GM06990 (cell line): Measurements from ENCODE around the gene CRK.

Experiments used
- DNase-seq: peaks from one replicate; pipeline ENCODE4 v3.0.0-alpha.2; 2011; ENCODE audit not compliant: insufficient read length; ENCODE audit errors: extremely low read depth
- H3K27me3 ChIP-seq: replicated peaks from 2 replicates; pipeline ENCODE4 v1.6.0; 2011; ENCODE audit warnings: low read length; ENCODE audit not compliant: control insufficient read depth, insufficient read depth
- H3K36me3 ChIP-seq: 2 replicates; pipeline ENCODE4 v1.5.1; 2011; ENCODE audit warnings: low read length; ENCODE audit not compliant: control insufficient read depth, insufficient read depth
- H3K4me3 ChIP-seq: replicated peaks from 2 replicates; pipeline ENCODE4 v1.5.1; 2011; ENCODE audit warnings: low read depth, mild to moderate bottlenecking, control low read depth, low read length
- TF ChIP-seq, protein P1 (sequence below): IDR thresholded peaks from 2 replicates; pipeline ENCODE4 v1.5.1; 2011; ENCODE audit warnings: low read length, control low read depth, mild to moderate bottlenecking, inconsistent platforms; ENCODE audit not compliant: insufficient read depth, poor library complexity, severe bottlenecking

Gene CRK

DNA sequence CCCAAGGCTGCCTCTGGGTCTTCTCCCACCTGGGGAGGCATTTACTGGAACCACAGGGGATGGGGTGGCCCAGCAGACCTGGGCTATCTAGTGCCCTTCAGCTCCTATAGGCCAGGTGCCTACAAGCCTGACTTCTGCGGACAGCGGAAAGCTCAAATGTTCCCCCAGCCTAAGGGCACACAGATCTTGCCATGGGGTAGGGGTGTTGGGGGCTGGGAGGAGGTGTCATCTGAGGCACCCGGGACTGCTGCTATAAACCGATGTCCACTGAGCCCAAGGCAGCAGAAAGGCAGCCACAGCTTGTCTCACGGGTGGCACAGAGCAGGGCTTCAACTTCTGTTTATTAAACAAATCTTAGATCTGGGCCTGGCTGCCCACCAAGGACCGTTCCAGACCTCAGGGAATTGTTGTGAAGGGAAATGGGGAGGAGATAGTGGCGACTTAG lies 32.8 kb upstream of the CRK start:
- TF ChIP-seq, protein P1, sequence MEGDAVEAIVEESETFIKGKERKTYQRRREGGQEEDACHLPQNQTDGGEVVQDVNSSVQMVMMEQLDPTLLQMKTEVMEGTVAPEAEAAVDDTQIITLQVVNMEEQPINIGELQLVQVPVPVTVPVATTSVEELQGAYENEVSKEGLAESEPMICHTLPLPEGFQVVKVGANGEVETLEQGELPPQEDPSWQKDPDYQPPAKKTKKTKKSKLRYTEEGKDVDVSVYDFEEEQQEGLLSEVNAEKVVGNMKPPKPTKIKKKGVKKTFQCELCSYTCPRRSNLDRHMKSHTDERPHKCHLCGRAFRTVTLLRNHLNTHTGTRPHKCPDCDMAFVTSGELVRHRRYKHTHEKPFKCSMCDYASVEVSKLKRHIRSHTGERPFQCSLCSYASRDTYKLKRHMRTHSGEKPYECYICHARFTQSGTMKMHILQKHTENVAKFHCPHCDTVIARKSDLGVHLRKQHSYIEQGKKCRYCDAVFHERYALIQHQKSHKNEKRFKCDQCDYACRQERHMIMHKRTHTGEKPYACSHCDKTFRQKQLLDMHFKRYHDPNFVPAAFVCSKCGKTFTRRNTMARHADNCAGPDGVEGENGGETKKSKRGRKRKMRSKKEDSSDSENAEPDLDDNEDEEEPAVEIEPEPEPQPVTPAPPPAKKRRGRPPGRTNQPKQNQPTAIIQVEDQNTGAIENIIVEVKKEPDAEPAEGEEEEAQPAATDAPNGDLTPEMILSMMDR: no peak
- Histone ChIP-seq H3K27me3 (no peaks in the 10 kb centered on the region), H3K36me3 (no peaks in the 10 kb centered on the region; the same call in 1 of the 2 replicates), H3K4me3 (no peak overlapping the region)
- DNase-seq: no peak

DNA sequence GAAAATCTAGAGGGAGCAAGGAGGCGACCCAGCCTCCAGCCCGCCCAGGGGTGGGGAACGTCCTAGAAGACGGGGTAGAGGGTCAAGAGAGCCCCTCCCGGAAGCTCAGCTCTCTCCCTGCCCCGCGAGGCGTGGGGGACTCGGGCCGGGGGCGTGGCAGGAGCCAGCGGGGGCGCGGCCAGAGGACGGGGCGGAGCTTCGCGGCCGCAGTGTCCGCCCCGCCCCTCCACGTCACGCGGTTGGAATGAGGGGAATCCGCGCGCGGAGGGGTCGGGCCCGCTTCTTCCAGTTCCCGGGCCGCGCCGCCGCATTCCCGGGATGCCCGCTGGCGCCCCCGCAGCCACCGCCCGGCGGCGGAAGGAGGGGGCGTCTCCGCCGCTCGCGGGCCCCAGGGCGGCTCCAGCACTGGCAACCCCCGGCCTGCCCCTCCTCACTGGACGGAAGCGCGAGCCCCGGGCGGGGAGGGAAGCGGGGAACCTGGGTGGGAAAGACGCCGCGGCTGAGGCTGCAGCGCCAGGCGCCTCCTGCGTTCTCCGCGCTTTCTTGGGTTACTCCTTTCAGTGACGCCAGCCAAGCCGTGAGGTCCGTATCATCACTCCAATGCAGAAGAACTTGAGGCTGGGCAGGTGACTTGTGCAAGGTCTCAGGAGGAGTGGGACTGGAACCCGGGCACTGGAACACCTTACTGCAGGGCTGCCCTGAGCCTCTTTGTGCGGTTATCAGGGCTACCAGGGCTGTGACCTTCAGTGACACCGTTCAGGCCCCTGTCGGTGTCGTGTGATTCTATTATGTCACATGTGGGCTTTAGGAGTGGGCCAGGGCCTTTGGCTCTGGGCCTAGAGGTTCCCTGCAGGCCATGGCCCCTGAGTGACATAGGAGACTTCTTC lies 32.1 kb upstream of the CRK start:
- peak overlapping the region; percentile 60 for H3K4me3 ChIP-seq
- DNase-seq: peak; percentile 73
- TF ChIP-seq, protein P1: no peak

DNA sequence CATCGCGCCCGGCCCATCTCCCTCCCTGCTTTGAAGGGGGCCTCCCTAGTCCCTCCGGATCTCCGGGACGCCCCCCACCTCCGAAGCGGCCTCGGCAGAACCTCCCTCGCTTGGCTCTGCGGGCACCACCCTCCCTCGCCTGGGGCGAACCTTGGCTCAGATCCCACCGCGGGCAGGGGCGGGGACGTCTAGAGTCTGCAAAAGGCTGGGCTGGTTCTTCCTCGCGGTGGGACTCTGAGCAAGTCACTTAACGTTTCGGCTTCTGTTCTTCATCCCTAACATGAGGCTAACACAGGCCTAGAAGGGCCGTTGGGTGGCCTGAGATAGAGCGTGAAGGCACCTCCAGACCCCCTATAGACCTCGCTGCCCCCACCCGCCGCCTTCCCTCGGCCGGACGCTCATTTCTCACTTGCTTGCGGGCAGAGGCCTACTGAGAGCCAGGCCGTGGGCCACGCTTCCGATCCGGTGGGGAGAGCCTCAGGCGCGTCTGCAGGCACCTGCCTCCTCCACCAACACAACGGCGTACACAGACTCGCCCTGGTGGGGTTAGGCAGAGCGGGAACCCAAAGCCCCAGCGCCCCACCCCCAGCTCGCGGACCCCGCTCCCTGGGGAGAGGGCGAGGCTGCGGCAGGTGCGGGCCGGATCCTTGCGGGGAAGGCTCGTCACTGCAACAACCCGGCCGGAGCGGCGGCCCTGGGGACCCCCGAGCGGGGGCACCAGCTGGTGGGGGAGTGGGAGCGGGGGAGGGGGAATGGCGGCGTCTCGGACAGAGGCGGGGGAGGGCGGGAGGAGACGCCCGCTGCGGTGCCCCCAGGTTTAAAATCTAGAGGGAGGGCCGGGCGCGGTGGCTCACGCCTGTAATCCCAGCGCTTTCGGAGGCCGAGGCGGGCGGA lies 31.0 kb upstream of the CRK start:
- TF ChIP-seq, protein P1: no peak
- Histone ChIP-seq H3K36me3 (peaks cover 1% of the 10 kb centered on the region), H3K4me3 (peak overlapping the region; percentile 60), H3K27me3 (no peaks in the 10 kb centered on the region)
- DNase-seq: peak; percentile 86

More for the DNA sequence above, 32.1 kb upstream of the CRK start:
- Histone ChIP-seq H3K27me3 (no peaks in the 10 kb centered on the region), H3K36me3 (peaks cover 1% of the 10 kb centered on the region)

DNA sequence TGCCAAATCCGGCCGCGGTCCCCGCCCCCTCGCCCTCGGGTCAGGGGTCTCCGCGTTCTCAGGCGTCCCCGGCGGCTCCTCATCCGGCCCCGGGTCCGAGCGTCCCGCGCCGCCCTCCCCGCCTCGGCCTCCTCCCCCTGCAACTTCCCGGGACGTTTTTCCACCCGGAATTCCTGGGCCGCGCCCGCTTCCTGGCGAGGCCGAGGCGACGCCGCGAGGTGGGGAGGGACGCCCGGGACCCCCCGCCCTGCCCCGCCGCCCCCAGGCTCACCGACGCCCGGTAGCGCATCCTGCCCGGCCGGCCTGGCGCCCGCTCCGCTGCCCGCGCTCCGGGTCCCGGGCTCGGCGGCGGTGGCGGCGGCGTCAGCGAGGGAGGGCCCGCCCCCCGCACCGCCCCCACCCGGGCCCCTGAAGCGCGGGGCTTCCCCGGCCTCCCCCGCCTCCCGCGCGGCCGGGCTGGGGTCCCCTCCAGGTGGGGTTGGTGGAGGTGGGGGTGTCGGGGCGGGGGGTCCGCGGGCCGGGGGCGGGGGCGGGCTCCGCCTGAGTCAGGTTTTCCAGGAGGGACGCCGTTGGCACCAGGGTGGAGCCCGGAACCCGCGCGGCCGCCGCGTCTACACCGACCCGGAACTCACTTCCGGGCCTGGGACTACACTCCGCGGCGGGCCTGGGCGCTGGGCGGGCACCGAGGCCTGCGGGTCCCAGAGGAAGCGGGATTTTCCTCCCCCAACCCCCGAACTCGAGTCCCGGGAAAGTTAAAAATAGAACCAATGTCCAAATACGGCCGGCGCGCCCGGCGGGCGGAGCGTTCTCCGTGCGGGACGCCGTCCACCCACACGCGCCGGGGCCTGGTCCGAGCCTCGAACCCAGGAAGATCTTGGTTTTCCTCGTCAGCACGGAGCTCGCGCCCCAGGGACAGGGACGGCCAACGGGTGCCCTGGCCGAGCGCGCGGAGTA lies 29.7 kb upstream of the CRK start:
- Histone ChIP-seq H3K27me3 (no peaks in the 10 kb centered on the region), H3K36me3 (peaks cover 8% of the 10 kb centered on the region), H3K4me3 (peak overlapping the region; percentile 78)
- DNase-seq: peak; percentile 74
- TF ChIP-seq, protein P1: no peak
